GM21528 (cell line): Measurements from ENCODE around the gene RAE1.

Experiments
- ATAC-seq: cut with Tn5 transposase; IDR thresholded peaks from one replicate; pipeline ENCODE4 v1.9.1; 2021; ENCODE audit warnings: mild to moderate bottlenecking, moderate library complexity; ENCODE audit not compliant: unreplicated experiment, low FRiP score

Gene RAE1

DNA sequence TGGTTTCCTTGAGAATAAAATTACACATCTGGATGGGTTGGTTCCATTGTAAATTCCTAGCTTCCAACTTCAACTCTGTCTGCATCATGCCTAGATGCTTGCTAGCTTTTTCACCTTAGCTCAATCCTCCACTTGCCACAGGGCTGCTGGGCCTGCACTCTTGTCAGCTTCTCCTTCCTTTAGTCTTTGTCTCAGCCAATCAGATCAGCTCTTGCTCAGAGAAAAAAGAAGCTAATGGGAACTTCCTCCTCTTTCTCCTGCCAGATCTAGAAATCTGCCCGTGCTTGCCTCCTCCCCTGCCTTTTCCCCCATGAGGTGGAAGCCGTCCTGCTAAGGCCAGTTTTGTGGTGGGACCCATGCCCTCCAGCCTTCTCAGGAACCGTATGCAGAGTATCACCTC lies 18.5 kb downstream of the RAE1 start:
- ATAC-seq = no peak

DNA sequence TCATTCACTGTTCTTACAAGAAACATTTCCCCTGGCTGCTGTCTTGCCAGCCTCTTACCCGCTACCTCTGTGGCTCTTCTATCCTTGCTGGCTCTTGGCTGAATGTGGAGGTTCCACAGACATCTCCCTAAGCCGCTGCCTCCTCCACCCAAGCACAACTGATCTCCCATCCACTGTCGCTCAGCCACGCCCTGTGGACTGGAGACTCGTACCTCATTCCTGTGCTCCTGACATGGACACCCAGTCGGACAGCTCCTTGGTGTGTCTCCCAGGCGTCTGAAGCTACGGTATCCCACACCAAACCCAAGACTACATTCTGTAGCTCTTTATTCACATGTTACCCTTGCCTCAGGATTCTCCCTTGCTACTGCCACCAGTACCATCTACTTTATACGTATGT lies 19.3 kb downstream of the RAE1 start:
- ATAC-seq = no peak

GRCh38 chr20:57371363-57371762 lies 20.3 kb downstream of the RAE1 start:
- no peak for ATAC-seq

DNA sequence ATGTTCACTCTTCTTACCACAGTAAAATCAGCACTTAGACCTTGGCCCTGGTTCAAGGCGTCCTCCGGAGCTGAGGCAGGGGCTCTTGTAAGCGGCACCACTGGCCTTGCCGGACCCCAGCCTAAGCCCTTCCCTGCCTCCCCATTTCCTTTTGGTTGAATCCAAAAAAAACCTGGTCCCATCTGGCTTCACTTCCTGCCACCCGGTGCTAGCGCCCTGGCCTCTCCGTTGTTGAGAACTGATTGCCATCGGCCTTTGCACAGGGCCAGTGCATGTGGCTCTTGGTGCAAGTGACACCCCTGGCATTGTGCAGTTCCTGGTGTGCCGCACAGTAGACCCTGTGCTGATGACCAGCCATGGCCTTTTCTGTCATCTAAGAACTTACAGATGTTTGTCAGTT lies 21.1 kb downstream of the RAE1 start:
- ATAC-seq = no peak

DNA sequence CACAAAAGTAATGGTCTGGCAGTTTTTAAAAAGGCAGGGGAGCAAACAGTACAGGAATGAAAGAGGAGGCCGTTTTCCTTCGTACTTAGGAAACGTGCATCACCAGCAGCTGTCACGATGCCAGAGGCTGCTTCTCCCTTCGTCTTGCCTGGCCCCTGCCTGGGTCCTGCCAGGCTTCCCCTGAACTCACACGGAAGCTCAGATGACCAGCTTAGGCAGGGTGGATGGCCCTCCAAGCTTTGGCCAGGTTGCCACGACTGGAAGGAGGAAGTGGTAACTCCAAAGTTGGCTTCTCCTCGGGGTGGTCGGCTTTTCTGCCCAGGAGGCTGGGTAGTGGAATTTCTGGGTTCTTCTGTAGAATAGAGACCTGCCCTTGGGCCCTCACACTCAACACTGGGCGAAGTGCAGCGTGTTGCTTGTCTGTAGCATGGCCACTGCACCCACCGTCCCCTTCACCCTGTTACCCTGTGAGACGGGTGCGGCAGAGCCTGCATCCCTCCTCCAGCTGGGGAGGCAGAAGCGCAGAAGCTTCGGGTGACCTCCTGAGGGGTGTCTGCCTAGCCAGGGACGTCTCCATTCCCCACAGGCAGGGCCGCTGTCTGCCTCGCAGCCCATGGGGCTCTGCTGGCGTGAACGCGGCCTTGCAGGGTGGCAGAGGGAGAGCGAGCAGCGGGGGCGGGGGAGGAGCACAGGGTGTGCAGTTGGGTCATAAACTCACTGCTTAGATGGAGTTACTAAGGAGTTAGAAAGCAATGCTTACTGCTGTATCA lies 21.7 kb downstream of the RAE1 start:
- no peak for ATAC-seq

- no peak for ATAC-seq
Measured at GRCh38 chr20:57374343-57374930, 23.4 kb downstream of the RAE1 start.

- no peak for ATAC-seq
Measured at GRCh38 chr20:57374931-57375651, 24.0 kb downstream of the RAE1 start.

DNA sequence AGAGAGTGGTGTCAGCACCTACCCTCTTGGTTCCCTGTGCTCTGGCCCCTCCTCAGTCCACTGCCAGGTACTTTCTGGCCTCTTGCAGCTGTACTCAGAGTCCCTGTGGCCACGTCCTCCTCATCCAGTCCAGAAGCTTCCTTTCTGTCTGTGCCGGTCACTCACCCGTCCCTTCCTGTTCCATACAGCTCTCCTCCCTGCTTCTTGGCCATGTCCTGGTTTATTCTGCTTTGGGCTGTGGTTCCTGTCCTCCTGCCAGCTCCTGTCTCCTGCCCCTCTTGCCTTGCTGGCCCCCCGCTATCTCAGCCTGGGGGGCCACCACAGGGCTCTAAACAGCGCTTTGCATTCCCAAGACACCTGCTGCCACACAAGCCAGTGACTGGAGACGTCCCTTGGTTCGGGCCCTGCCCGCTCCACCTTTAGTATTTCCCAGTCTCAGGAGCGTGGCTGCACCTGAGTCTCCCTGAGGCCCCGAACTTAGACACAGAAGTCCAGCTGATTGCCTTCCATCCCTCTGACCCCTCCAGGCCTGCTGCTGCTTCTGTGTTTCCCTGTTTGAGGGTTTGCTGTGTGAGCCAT lies 24.7 kb downstream of the RAE1 start:
- no peak for ATAC-seq

- no peak for ATAC-seq
Measured at GRCh38 chr20:57377350-57377749, 26.3 kb downstream of the RAE1 start.

- no peak for ATAC-seq
Measured at GRCh38 chr20:57378107-57378506, 27.1 kb downstream of the RAE1 start.

DNA sequence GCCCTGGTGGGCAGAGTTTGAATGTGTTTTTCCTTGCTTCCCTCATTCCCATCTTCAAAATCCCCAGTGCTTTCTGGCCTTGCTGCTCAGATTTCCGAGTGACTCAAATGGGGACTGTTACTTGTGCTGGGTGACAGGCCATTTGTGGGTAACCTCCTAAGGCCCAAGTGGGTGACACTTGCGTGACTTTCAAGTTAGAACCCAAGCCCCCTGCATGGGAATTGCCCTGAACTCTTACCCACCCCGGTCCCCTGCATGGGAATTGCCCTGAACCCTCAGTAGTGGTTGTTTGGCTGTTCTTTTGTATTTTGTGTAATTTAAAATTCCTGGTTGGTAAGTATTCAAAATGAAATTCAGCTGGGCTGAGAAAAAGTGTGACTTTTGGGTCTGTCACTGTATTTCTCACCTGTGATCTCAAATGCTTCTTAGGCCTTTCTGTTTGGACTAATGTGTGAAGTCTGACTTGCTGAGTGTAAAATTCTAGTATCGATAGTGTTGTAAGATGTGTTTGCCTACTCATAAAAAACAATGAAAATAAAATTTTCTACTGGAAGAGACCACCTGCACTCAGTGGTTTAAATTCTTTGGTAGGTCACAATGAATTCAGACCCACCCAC lies 27.7 kb downstream of the RAE1 start:
- ATAC-seq = no peak

- no peak for ATAC-seq
Measured at GRCh38 chr20:57379263-57379647, 28.2 kb downstream of the RAE1 start.

GRCh38 chr20:57380081-57380750 lies 29.2 kb downstream of the RAE1 start:
- no peak for ATAC-seq

DNA sequence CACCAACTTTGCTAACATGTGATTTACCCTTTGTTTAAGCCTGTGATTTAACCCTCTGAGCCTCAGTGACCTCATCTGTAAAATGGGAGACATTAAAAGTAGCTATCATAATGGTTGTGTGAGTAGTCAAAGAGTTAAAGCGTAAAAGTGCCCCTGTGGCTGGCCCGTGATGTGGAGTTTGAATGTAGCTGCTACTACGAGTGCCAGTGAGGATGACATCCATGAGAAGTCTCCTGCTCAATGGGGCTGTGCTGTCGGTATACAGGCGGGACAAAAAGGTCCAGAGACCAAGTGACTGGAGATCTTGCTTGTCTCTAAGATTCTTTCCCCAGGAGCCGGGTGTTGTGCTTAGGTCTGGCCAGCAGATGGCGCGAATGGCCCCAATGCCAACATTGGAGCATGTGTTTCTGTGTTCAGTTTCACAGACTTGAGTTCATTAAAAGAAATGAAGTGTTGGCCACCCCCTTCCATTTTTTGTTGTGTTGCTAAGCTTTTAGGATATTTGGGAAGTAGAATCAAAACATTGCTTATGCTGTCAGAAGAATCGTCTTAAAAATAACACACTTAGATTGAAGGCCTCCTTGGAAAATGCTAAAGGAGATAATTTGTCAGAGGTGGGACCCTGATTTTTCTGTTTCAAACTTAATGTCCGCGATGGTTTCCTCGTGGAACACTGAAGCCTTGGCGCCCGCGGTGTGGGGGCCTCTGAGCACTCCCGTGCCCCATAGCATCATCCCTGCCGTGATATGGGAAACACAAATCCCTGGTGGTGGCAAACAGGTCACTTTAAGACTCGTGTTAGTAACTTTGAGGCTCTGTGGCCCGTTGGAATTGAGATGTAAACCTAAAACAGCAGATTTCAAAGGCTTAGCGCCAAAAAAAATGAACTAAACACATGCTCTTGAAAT lies 30.8 kb downstream of the RAE1 start:
- ATAC-seq = no peak

DNA sequence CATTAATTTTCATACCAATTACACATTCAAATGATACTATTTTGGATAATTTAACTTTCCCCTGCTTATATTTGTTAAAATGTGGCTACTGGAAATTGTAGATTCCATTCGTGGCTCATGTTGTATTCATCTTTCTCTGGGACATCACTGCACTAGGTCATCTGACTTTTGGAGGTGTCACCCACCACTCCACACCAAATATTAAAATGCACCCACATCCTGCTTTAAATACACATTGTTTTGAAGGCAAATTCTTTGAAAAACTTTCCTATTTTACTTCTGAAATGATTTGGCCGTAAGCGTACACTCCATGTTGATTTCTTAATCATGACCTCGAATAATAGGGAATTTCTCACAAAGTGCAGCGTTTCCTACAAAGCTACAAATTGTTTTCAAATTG lies 31.5 kb downstream of the RAE1 start:
- ATAC-seq = no peak

- no peak for ATAC-seq
Measured at GRCh38 chr20:57383447-57384347, 32.6 kb downstream of the RAE1 start.

DNA sequence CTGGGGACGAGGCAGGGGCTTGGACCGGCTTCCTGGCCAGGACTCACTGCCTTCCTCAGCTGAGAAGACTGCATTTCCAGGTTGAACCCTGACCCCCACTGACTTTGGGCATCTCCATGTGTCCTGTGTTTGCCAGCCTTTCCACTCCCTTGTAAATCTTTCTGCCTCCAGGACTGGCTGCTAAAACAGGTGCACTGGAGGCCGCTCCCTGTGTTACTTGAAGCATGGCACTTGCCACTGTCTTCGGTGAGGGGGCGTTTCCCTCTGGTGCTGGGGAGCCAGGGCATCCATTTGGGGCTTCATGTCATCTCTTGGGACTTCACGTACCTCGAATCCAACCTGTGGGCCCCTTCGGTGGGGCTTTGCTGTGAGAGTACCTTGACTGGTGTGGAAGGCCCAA lies 33.4 kb downstream of the RAE1 start:
- ATAC-seq = no peak

- no peak for ATAC-seq
Measured at GRCh38 chr20:57384953-57385761, 34.1 kb downstream of the RAE1 start.
